ENCODE results near the gene ATRN.

DNA sequence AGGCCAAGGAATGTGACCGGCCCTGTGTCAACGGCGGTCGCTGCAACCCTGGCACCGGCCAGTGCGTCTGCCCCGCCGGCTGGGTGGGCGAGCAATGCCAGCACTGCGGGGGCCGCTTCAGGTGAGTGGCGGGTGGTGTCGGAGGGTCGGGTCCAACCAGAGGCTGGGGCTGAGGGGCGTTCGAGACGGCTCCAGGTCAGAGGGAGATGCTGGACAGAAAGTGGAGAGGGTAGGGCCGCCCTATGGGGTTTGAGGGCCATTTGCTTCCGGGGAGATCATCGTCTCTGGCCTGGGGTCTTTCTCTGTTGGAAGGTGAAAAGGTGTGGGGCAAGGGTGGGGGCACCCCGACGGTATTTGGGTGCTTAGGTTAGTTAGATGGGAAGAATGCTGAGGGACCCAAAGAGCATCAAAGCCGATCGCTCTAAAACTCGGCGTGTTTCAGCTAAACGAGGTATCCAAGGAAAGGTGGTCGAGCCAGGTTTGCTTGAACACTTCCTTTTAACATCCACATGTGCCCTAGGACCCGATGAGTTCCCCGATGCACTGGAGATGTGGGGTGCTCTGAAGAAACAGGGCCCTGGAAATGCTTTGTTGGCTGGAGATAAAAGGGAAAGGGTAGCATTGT is 691 bp downstream of the ATRN start:
- TF ChIP-seq, protein P1, sequence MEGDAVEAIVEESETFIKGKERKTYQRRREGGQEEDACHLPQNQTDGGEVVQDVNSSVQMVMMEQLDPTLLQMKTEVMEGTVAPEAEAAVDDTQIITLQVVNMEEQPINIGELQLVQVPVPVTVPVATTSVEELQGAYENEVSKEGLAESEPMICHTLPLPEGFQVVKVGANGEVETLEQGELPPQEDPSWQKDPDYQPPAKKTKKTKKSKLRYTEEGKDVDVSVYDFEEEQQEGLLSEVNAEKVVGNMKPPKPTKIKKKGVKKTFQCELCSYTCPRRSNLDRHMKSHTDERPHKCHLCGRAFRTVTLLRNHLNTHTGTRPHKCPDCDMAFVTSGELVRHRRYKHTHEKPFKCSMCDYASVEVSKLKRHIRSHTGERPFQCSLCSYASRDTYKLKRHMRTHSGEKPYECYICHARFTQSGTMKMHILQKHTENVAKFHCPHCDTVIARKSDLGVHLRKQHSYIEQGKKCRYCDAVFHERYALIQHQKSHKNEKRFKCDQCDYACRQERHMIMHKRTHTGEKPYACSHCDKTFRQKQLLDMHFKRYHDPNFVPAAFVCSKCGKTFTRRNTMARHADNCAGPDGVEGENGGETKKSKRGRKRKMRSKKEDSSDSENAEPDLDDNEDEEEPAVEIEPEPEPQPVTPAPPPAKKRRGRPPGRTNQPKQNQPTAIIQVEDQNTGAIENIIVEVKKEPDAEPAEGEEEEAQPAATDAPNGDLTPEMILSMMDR (tag by site-specific recombination; IDR thresholded peaks at IDR 0.05), result no peak
- TF ChIP-seq ZNF514 (tag by site-specific recombination; IDR thresholded peaks at IDR 0.05) (no peak), ZEB2 (tag by site-specific recombination; IDR thresholded peaks at IDR 0.05) (no peak), ZNF155 (tag by site-specific recombination; IDR thresholded peaks at IDR 0.05) (no peak), ZNF777 (tag by site-specific recombination; IDR thresholded peaks at IDR 0.05; ENCODE audit: borderline replicate concordance) (no peak), ZFP37 (tag by site-specific recombination; IDR thresholded peaks at IDR 0.05) (no peak)
- TF ChIP-seq, protein P2, sequence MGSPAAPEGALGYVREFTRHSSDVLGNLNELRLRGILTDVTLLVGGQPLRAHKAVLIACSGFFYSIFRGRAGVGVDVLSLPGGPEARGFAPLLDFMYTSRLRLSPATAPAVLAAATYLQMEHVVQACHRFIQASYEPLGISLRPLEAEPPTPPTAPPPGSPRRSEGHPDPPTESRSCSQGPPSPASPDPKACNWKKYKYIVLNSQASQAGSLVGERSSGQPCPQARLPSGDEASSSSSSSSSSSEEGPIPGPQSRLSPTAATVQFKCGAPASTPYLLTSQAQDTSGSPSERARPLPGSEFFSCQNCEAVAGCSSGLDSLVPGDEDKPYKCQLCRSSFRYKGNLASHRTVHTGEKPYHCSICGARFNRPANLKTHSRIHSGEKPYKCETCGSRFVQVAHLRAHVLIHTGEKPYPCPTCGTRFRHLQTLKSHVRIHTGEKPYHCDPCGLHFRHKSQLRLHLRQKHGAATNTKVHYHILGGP (tag by site-specific recombination; IDR thresholded peaks at IDR 0.05), result no peak
